Endothelial cell of umbilical vein (primary cell): ENCODE measurements around the gene ALOXE3. TPM values are rescaled to one million over a fixed set of nuclear protein-coding genes. Genes with fewer than 3 reads are reported as not detected.

Experiments used
- BruUV-seq: library from RNA; stranded (reverse); fragments of 400-500 nt; replicated peaks from 2 replicates; lab custom pipeline; 2021; lab: Mats Ljungman, UMichigan
- CTCF ChIA-PET: fragments of 300-600, 350-600 bp; sonication (Branson Sonifier 250); formaldehyde crosslinking; loops from one replicate; lab custom pipeline; 2021; ENCODE audit warnings: antibody characterized with exemption, inconsistent platforms; lab: Charles Lee
- POLR2A ChIA-PET: fragments of 300-600, 350-600 bp; sonication (Branson Sonifier 250); formaldehyde crosslinking; loops from one replicate; lab custom pipeline; 2021; ENCODE audit warnings: antibody characterized with exemption, inconsistent platforms; lab: Charles Lee
- DNase-seq: peaks from one replicate; pipeline ENCODE4 v3.0.0-alpha.2; 2011; ENCODE audit warnings: low read depth, low spot score
- FAIRE-seq: peaks from 2 replicates; lab custom pipeline; 2011; peaks lifted over from hg19 to GRCh38; lab: Jason Lieb, UNC
- H2AFZ ChIP-seq: 2 replicates; pipeline ENCODE4 v1.6.0; 2012; ENCODE audit warnings: low read depth, low read length, control low read depth, inconsistent platforms
- H3K27ac ChIP-seq: 2 replicates; pipeline ENCODE4 v1.5.1; 2011; ENCODE audit warnings: low read depth, mild to moderate bottlenecking, control low read depth, low read length, moderate library complexity; ENCODE audit not compliant: insufficient read depth
- H3K27me3 ChIP-seq, 2 experiments: 2 replicates each; pipeline versions ENCODE4 v1.6.0 to v1.6.1; 2011; ENCODE audit warnings: low read length in 2 of 2, mixed read lengths in 1 of 2; ENCODE audit not compliant: control insufficient read depth in 2 of 2, insufficient read depth in 2 of 2
- H3K36me3 ChIP-seq, 2 experiments: 2 replicates in 1 of 2; 3 replicates in 1 of 2; pipeline ENCODE4 v1.5.1; 2011; ENCODE audit warnings: low read length in 2 of 2, mild to moderate bottlenecking in 1 of 2, moderate library complexity in 1 of 2; ENCODE audit not compliant: control insufficient read depth in 2 of 2, insufficient read depth in 2 of 2; ENCODE audit errors: extremely low read depth in 1 of 2
- H3K4me1 ChIP-seq: 3 replicates; pipeline ENCODE4 v1.5.1; 2011; ENCODE audit warnings: mild to moderate bottlenecking, low read length; ENCODE audit not compliant: control insufficient read depth, insufficient read depth; ENCODE audit errors: extremely low read depth
- H3K4me2 ChIP-seq: 2 replicates; pipeline ENCODE4 v1.6.1; 2011; ENCODE audit warnings: low read length, control low read depth, mixed read lengths; ENCODE audit not compliant: insufficient read depth
- H3K4me3 ChIP-seq, 3 experiments: fragments of 200-600 bp in 1 of 3; sonication (generic), shearing (Covaris generic) in 1 of 3; replicated peaks in 1 of 3; 2 replicates each; pipeline ENCODE4 v1.5.1; 2011 to 2016; ENCODE audit warnings: control low read depth in 3 of 3, low read length in 3 of 3, mild to moderate bottlenecking in 2 of 3, inconsistent platforms in 1 of 3, low read depth in 1 of 3, moderate library complexity in 1 of 3; ENCODE audit not compliant: insufficient read depth in 1 of 3
- H3K79me2 ChIP-seq: 2 replicates; pipeline ENCODE4 v1.6.0; 2012; ENCODE audit warnings: low read length, inconsistent platforms; ENCODE audit not compliant: control insufficient read depth, insufficient read depth
- H3K9ac ChIP-seq: replicated peaks from 2 replicates; pipeline ENCODE3; 2011; ENCODE audit warnings: low read length, control low read depth; ENCODE audit not compliant: insufficient read depth; ENCODE audit errors: extremely low read depth
- H3K9me1 ChIP-seq: replicated peaks from 3 replicates; pipeline ENCODE4 v1.6.0; 2011; ENCODE audit warnings: mild to moderate bottlenecking, low read length; ENCODE audit not compliant: control insufficient read depth, insufficient read depth; ENCODE audit errors: extremely low read depth
- H3K9me3 ChIP-seq: replicated peaks from 2 replicates; pipeline ENCODE4 v1.5.1; 2012; ENCODE audit warnings: low read length, inconsistent platforms; ENCODE audit not compliant: control insufficient read depth, insufficient read depth
- H4K20me1 ChIP-seq: replicated peaks from 2 replicates; pipeline ENCODE3; 2011; ENCODE audit warnings: mild to moderate bottlenecking, low read length; ENCODE audit not compliant: control insufficient read depth, insufficient read depth; ENCODE audit errors: extremely low read depth
- EZH2 ChIP-seq: IDR thresholded peaks from 2 replicates; pipeline ENCODE4 v1.6.1; 2012; ENCODE audit warnings: borderline replicate concordance, low read depth, mild to moderate bottlenecking, moderate library complexity, low read length, inconsistent platforms; ENCODE audit not compliant: severe bottlenecking
- FOS ChIP-seq: IDR thresholded peaks from 2 replicates; pipeline ENCODE4 v1.6.1; 2011; ENCODE audit warnings: mild to moderate bottlenecking, low read length, moderate library complexity, borderline replicate concordance; ENCODE audit not compliant: insufficient read depth
- GATA2 ChIP-seq: IDR thresholded peaks from 2 replicates; pipeline ENCODE4 v1.7.0; 2011; ENCODE audit warnings: low read depth, mild to moderate bottlenecking, moderate library complexity, mixed read lengths, low read length; ENCODE audit not compliant: insufficient read length, insufficient read depth
- JUN ChIP-seq: IDR thresholded peaks from 2 replicates; pipeline ENCODE4 v1.6.1; 2011; ENCODE audit warnings: borderline replicate concordance, low read depth; ENCODE audit not compliant: insufficient read length, insufficient read depth
- MYC ChIP-seq: IDR thresholded peaks from one replicate; pipeline ENCODE4 v1.6.1; 2011; ENCODE audit warnings: mild to moderate bottlenecking, low read depth, low read length
- POLR2A ChIP-seq: IDR thresholded peaks from 2 replicates; pipeline ENCODE4 v1.6.1; 2012; ENCODE audit warnings: low read depth, mild to moderate bottlenecking, control low read depth, low read length
- POLR2AphosphoS5 ChIP-seq: IDR thresholded peaks from 2 replicates; pipeline ENCODE4 v1.6.1; 2012; ENCODE audit warnings: low read depth, mild to moderate bottlenecking, control low read depth, low read length, moderate library complexity; ENCODE audit not compliant: insufficient read depth
- dilution Hi-C: fragments of 300-500 bp; cut with MboI; formaldehyde crosslinking; loops from one replicate; pipeline ENCODE4 v1.15.0; 2019; ENCODE audit warnings: low sequenced_read_pairs; ENCODE audit not compliant: extremely low pct_ligation_motif_present
- intact Hi-C: fragments of 100-400 bp; cut with micrococcal nuclease; formaldehyde crosslinking; loops from one replicate; pipeline ENCODE4 v1.10.0; 2022
- polyA plus RNA-seq, 4 experiments: library from polyadenylated mRNA; depleted of rRNA in 3 of 4; stranded (reverse) in 3 of 4; unstranded in 1 of 4; fragments of >200 nt; gene quantifications; 2 replicates each; pipeline versions ENCODE4 v1.2.1 to v1.2.3, GENCODE V29; 2011 to 2012; ENCODE audit warnings: missing spikeins in 1 of 4
- total RNA-seq: library from RNA; stranded (reverse); gene quantifications from 2 replicates; pipeline ENCODE4 v1.2.3, GENCODE V29; 2021
- TF ChIP-seq, protein P1 (sequence below), 2 donors: IDR thresholded peaks; 1 replicate in 1 of 2; 2 replicates in 1 of 2; pipeline ENCODE4 v1.5.1; 2011; ENCODE audit warnings: low read length in 2 of 2, mild to moderate bottlenecking in 2 of 2, moderate library complexity in 2 of 2, control low read depth in 1 of 2, inconsistent platforms in 1 of 2, low read depth in 1 of 2; ENCODE audit not compliant: insufficient read depth in 1 of 2; ENCODE audit errors: extremely low read depth in 1 of 2
- TF ChIP-seq, protein P2 (sequence below): IDR thresholded peaks from 2 replicates; pipeline ENCODE4 v1.6.1; 2011; ENCODE audit not compliant: insufficient read depth, insufficient read length

The ALOXE3 gene
- total and polyA plus RNA-seq, 2 donors (not counting 3 experiments of a cell fraction or from before 2014, with no cell fraction given): 0.01 TPM; not detected in 1

- no peak for FAIRE-seq
- intact Hi-C loops: no loop called here
- H3K4me2 ChIP-seq: no peak overlapping the region
Observed at GRCh38 chr17:8072729-8073461, 45.4 kb downstream of the ALOXE3 start.

DNA sequence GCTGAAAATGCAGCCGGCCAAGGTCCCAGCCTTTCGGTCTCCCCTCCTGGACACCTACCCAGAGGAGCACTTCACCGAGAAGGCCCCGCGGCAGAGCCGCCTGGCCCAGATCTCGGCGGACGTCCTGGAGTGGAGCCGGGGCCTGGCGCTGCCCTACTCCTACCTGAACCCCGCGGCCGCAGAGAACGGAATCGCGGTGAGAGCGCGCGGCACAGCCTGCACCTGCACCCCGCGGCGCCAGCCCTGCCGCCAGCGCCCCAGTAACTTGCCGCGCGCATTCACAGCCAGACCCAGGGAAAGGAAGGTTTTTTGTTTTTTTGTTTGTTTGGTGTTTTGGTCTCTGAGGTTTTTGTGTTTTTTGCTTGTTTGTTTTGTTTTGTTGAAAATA lies 46.0 kb downstream of the ALOXE3 start:
- POLR2A ChIA-PET: no interaction called here
- TF ChIP-seq, protein P1, sequence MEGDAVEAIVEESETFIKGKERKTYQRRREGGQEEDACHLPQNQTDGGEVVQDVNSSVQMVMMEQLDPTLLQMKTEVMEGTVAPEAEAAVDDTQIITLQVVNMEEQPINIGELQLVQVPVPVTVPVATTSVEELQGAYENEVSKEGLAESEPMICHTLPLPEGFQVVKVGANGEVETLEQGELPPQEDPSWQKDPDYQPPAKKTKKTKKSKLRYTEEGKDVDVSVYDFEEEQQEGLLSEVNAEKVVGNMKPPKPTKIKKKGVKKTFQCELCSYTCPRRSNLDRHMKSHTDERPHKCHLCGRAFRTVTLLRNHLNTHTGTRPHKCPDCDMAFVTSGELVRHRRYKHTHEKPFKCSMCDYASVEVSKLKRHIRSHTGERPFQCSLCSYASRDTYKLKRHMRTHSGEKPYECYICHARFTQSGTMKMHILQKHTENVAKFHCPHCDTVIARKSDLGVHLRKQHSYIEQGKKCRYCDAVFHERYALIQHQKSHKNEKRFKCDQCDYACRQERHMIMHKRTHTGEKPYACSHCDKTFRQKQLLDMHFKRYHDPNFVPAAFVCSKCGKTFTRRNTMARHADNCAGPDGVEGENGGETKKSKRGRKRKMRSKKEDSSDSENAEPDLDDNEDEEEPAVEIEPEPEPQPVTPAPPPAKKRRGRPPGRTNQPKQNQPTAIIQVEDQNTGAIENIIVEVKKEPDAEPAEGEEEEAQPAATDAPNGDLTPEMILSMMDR (IDR thresholded peaks at IDR 0.05; ENCODE audit: extremely low read depth in 1 of 2, insufficient read depth in 1 of 2, low read depth in 1 of 2, low read length in 2 of 2): no peak
- TF ChIP-seq POLR2AphosphoS5: no peak
- no peak for TF ChIP-seq JUN
- no peak for TF ChIP-seq EZH2
- no peak for TF ChIP-seq GATA2
- TF ChIP-seq FOS: no peak
- no peak for TF ChIP-seq POLR2A
- TF ChIP-seq MYC: no peak
- TF ChIP-seq, protein P2, sequence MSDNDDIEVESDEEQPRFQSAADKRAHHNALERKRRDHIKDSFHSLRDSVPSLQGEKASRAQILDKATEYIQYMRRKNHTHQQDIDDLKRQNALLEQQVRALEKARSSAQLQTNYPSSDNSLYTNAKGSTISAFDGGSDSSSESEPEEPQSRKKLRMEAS: no peak
- H3K9me3 ChIP-seq: no peaks in the 10 kb centered on the region
- H3K4me1 ChIP-seq: no peaks in the 10 kb centered on the region
- no peaks in the 10 kb centered on the region for H3K9me1 ChIP-seq
- no peak overlapping the region for H2AFZ ChIP-seq
- no TSS peak for BruUV-seq
- CTCF ChIA-PET: interaction anchor here (1.5 to 4.7 kb wide), 3 partner anchors 12 to 83 kb away, joined by 4 to 73 read pairs (median 6); no protein-coding TSS in a partner anchor
- no peak overlapping the region for H3K4me3 ChIP-seq
- FAIRE-seq: no peak
- no peaks in the 10 kb centered on the region for H3K36me3 ChIP-seq
- dilution Hi-C loops (no loop called here), intact Hi-C loops (no loop called here)
- no peaks in the 10 kb centered on the region for H3K79me2 ChIP-seq
- no peak overlapping the region for H3K27ac ChIP-seq
- no peak for DNase-seq
- no peak overlapping the region for H3K4me2 ChIP-seq
- H3K9ac ChIP-seq: no peak overlapping the region
- H4K20me1 ChIP-seq: no peaks in the 10 kb centered on the region
- peaks cover 35 to 38% of the 10 kb centered on the region in 2 experiments for H3K27me3 ChIP-seq

More at GRCh38 chr17:8072729-8073461, 45.4 kb downstream of the ALOXE3 start:
- ChIA-PET POLR2A (no interaction called here), CTCF (interaction anchor here (1.0 to 4.7 kb wide), 24 partner anchors 11 to 817 kb away, joined by 3 to 158 read pairs (median 8); partner anchors contain the start of genes ALOX12B, ALOXE3, TRAPPC1 and WRAP53)
- Histone ChIP-seq H3K9ac (no peak overlapping the region), H3K36me3 (no peaks in the 10 kb centered on the region), H3K27ac (no peak overlapping the region), H3K27me3 (peaks cover 35 to 38% of the 10 kb centered on the region in 2 experiments), H3K9me1 (no peaks in the 10 kb centered on the region), H3K4me3 (no peak overlapping the region), H3K9me3 (no peaks in the 10 kb centered on the region), H4K20me1 (no peaks in the 10 kb centered on the region), H3K79me2 (no peaks in the 10 kb centered on the region), H2AFZ (no peak overlapping the region), H3K4me1 (no peaks in the 10 kb centered on the region)
- TF ChIP-seq JUN (no peak), POLR2AphosphoS5 (no peak)
- TF ChIP-seq, protein P2: no peak
- dilution Hi-C loops: no loop called here
- no peak for DNase-seq
- no TSS peak for BruUV-seq
